Loucy (cell line): ENCODE measurements around the gene SH3PXD2A.

ENCODE experiments used
- H2AFZ ChIP-seq: fragments of 200-600 bp; sonication (generic); 2 replicates; pipeline ENCODE4 v1.6.0; 2016; ENCODE audit warnings: antibody characterized with exemption, mild to moderate bottlenecking, low read length, moderate library complexity
- H3F3A ChIP-seq: fragments of 200-600 bp; 2 replicates; pipeline ENCODE4 v1.6.0; 2016; ENCODE audit warnings: antibody characterized with exemption, low read depth, mild to moderate bottlenecking
- H3K27me3 ChIP-seq: fragments of 200-600 bp; sonication (generic); 2 replicates; pipeline ENCODE4 v1.6.1; 2014; ENCODE audit warnings: low read length, mild to moderate bottlenecking; ENCODE audit not compliant: insufficient read depth, poor library complexity, severe bottlenecking
- H3K36me3 ChIP-seq: fragments of 200-600 bp; sonication (generic); 2 replicates; pipeline ENCODE4 v1.6.1; 2016; ENCODE audit warnings: low read length; ENCODE audit not compliant: insufficient read depth
- H3K4me1 ChIP-seq: fragments of 200-600 bp; sonication (generic); 2 replicates; pipeline ENCODE4 v1.5.1; 2014; ENCODE audit warnings: low read length, mild to moderate bottlenecking; ENCODE audit not compliant: insufficient read depth, poor library complexity, severe bottlenecking
- H3K4me2 ChIP-seq: fragments of 200-600 bp; sonication (generic); 2 replicates; pipeline ENCODE4 v1.6.0; 2014; ENCODE audit warnings: antibody characterized with exemption, low read length, low read depth, mild to moderate bottlenecking; ENCODE audit not compliant: poor library complexity, severe bottlenecking
- H3K4me3 ChIP-seq: fragments of 200-600 bp; sonication (generic); 2 replicates; pipeline ENCODE4 v1.5.1; 2014; ENCODE audit warnings: low read length, mild to moderate bottlenecking, mixed read lengths; ENCODE audit not compliant: poor library complexity, severe bottlenecking
- H3K79me2 ChIP-seq: fragments of 200-600 bp; sonication (generic); 2 replicates; pipeline ENCODE4 v1.6.1; 2014; ENCODE audit warnings: low read length; ENCODE audit not compliant: insufficient read depth
- H3K9ac ChIP-seq: fragments of 200-600 bp; sonication (generic); 2 replicates; pipeline ENCODE4 v1.6.0; 2014; ENCODE audit warnings: mild to moderate bottlenecking, low read depth, low read length, moderate library complexity; ENCODE audit not compliant: poor library complexity, severe bottlenecking
- H3K9me2 ChIP-seq: fragments of 200-600 bp; sonication (generic); replicated peaks from 2 replicates; pipeline ENCODE4 v1.6.1; 2016; ENCODE audit warnings: low read depth, low read length, mixed read lengths
- H3K9me3 ChIP-seq: fragments of 200-600 bp; sonication (generic); 2 replicates; pipeline ENCODE4 v1.6.1; 2014; ENCODE audit warnings: mild to moderate bottlenecking, antibody characterized with exemption, low read length, low read depth; ENCODE audit not compliant: insufficient read depth
- H4K20me1 ChIP-seq: fragments of 200-600 bp; sonication (generic); 2 replicates; pipeline ENCODE4 v1.6.0; 2014; ENCODE audit warnings: antibody characterized with exemption, low read length, mild to moderate bottlenecking; ENCODE audit not compliant: insufficient read depth, poor library complexity, severe bottlenecking
- EZH2phosphoT487 ChIP-seq: fragments of 200-600 bp; IDR thresholded peaks from 2 replicates; pipeline ENCODE4 v1.6.1; 2018; ENCODE audit warnings: antibody characterized with exemption, mild to moderate bottlenecking, moderate library complexity, borderline replicate concordance
- TF ChIP-seq, protein P1 (sequence below): fragments of 200-600 bp; sonication (generic); conservative IDR thresholded peaks from 2 replicates; pipeline ENCODE4 v1.5.1; 2014; ENCODE audit warnings: mild to moderate bottlenecking, antibody characterized with exemption, low read length

Gene SH3PXD2A

DNA sequence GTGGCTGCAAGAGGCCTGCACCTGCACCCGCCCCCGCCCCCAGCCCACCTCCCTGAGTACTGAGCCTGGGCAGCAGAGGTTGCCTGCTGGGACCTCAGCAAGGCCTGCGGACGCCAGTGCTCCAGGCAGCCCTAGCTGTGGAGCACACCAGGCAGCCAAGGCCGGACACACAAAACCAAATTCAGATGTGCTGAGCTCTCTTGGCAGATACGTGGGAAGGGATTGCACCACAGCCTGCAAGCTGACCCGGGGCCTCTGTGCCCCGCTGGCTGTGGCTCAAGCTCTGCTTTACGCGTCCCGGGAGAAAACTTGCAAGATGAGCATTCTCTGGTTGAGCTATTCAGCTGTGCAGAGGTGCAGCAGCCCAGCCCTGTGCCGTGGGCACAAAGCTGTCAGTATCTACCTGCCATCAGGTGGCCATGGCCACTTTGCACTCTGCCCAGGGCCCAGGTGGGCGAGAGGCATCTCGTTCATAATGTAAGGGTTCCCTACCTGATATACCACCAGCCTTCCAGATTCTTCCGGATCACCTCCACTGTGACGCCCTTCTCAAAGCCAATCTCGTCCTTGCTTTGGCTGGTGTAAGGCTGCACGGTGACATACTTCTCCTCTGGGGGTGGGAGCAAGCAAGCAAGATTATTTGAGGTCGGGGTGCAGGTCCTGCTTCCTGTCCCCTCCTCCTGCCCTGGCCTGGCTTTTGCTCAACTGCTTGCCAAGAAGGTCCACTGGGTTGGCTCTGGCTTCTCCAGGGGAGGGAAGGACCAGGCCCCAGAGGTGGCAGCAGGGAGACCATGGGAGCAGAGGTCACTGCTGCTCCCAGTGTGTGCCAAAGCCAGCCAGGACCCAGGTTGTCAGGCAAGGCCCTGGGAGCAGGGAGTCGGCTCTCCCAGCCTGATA, 238.4 kb downstream of the SH3PXD2A start:
- Histone ChIP-seq H3K9ac (no peak overlapping the region), H3K4me1 (no peaks in the 10 kb centered on the region), H2AFZ (no peak overlapping the region), H3K9me2 (no peaks in the 10 kb centered on the region), H3K4me2 (no peak overlapping the region), H3K79me2 (no peaks in the 10 kb centered on the region), H3K4me3 (no peak overlapping the region), H3K9me3 (no peaks in the 10 kb centered on the region), H3K36me3 (peaks cover 7% of the 10 kb centered on the region; the same call in 1 of the 2 replicates), H3K27me3 (no peaks in the 10 kb centered on the region), H3F3A (no peaks in the 10 kb centered on the region), H4K20me1 (no peaks in the 10 kb centered on the region)
- TF ChIP-seq EZH2phosphoT487, result no peak
- TF ChIP-seq, protein P1, sequence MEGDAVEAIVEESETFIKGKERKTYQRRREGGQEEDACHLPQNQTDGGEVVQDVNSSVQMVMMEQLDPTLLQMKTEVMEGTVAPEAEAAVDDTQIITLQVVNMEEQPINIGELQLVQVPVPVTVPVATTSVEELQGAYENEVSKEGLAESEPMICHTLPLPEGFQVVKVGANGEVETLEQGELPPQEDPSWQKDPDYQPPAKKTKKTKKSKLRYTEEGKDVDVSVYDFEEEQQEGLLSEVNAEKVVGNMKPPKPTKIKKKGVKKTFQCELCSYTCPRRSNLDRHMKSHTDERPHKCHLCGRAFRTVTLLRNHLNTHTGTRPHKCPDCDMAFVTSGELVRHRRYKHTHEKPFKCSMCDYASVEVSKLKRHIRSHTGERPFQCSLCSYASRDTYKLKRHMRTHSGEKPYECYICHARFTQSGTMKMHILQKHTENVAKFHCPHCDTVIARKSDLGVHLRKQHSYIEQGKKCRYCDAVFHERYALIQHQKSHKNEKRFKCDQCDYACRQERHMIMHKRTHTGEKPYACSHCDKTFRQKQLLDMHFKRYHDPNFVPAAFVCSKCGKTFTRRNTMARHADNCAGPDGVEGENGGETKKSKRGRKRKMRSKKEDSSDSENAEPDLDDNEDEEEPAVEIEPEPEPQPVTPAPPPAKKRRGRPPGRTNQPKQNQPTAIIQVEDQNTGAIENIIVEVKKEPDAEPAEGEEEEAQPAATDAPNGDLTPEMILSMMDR, result no peak

DNA sequence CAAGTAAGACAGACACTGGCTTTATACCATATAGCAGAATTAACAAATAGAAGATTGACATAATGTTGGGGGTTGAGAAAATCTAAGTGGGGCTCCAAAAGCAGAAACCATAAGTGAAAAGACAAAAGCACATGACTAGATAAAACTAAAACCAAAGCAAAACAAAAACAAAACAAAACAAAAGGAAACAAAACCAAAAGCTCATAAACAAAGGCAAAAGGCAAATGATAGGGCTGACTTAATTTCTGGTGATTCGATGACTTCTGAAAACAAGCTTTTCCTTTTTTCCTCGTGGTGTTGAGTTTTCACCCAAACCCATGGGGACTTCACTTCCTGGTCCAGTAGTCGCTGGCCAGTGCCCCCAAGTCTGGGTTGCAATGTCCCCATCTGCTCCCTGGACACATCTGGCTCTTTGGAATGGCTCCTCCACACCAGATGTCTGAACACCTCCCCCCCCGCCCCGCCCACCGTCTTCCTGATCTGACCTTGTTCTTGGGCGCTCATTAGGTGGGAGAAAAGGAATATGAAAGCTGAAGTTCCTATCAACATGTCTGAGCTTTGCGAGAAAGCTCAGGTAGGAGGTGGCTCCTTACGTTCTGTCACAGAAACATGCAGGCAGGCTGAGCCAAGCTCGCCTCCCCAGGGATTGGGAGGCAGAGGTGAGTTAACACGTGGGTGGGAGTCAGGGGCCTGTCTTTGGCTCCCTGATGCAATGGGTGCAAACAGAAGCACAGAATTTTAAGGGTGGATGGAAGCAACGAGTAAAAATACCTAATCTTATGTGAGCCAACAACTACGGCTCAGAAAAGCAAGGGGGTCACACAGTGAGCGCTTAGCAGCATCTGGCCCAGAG, 240.8 kb downstream of the SH3PXD2A start:
- Histone ChIP-seq H3K4me2 (no peak overlapping the region), H3K36me3 (no peaks in the 10 kb centered on the region; the same call in 1 of the 2 replicates), H3F3A (no peaks in the 10 kb centered on the region)

DNA sequence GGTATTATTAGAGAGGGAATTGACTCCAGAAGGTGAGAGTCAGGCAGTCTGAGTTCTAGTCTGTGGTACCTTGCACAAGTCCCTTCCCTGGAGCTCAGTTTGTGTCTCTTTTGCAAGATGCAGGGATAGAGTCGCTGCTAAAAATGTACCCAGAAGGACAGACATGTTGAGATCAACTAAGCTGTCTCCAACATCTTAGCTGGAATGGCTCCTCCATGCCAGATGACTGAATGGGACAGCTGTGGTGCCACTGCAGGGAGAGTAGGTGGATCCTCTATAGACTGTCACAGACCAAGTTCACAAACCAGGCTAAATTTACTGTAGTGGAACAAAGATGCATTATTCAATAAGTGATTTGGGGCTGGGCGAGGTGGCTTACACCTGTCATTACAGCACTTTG, 241.8 kb downstream of the SH3PXD2A start:
- H3K4me2 ChIP-seq, result no peak overlapping the region
- no peaks in the 10 kb centered on the region for H3K27me3 ChIP-seq
- no peaks in the 10 kb centered on the region for H3K9me3 ChIP-seq
- TF ChIP-seq, protein P1, result no peak
- TF ChIP-seq EZH2phosphoT487, result no peak
- H3K9me2 ChIP-seq, result no peaks in the 10 kb centered on the region
- no peak overlapping the region for H3K9ac ChIP-seq
- no peaks in the 10 kb centered on the region for H4K20me1 ChIP-seq
- H2AFZ ChIP-seq, result no peak overlapping the region
- no peaks in the 10 kb centered on the region; the same call in 1 of the 2 replicates for H3K36me3 ChIP-seq
- no peak overlapping the region for H3K4me3 ChIP-seq
- no peaks in the 10 kb centered on the region for H3K79me2 ChIP-seq
- H3K4me1 ChIP-seq, result no peaks in the 10 kb centered on the region
- H3F3A ChIP-seq, result no peaks in the 10 kb centered on the region

More for the DNA sequence above, 240.8 kb downstream of the SH3PXD2A start:
- TF ChIP-seq EZH2phosphoT487, result no peak
- TF ChIP-seq, protein P1, result no peak
- Histone ChIP-seq H3K27me3 (no peaks in the 10 kb centered on the region), H3K4me3 (no peak overlapping the region), H3K4me1 (no peaks in the 10 kb centered on the region), H3K9me3 (no peaks in the 10 kb centered on the region), H4K20me1 (no peaks in the 10 kb centered on the region), H2AFZ (no peak overlapping the region), H3K9ac (no peak overlapping the region), H3K9me2 (no peaks in the 10 kb centered on the region), H3K79me2 (no peaks in the 10 kb centered on the region)
